Nucleus accumbens (tissue), 56 donors: ENCODE results near the gene PPP1R12B.
"Not testable (repeated sequence)": the region's sequence is repeated elsewhere in the genome, so short reads cannot be mapped to it uniquely, and the experiment has no call there.

Source experiments
- DNase-seq, 56 donors: peaks; one replicate each; lab custom pipeline; 2025; lab: John Stamatoyannopoulos, UW

The PPP1R12B gene

GRCh38 chr1:202395831-202396230, 47.3 kb downstream of the PPP1R12B start:
- DNase-seq: not testable (repeated sequence)

GRCh38 chr1:202397256-202397655, 48.8 kb downstream of the PPP1R12B start:
- DNase-seq: no peak

GRCh38 chr1:202398439-202398838, 49.9 kb downstream of the PPP1R12B start:
- peak in 9 of 56 donors; percentile 6 to 44 (median 20) for DNase-seq

- DNase-seq: not testable (repeated sequence)
Observed at GRCh38 chr1:202401771-202402170, 53.3 kb downstream of the PPP1R12B start.

- peak in 4 of 56 donors; percentile 11 to 20 (median 15) for DNase-seq
Observed at GRCh38 chr1:202403381-202403780, 54.9 kb downstream of the PPP1R12B start.

GRCh38 chr1:202405928-202406327, 57.4 kb downstream of the PPP1R12B start:
- DNase-seq: no peak

- DNase-seq: not testable (repeated sequence)
Observed at GRCh38 chr1:202406896-202407295, 58.4 kb downstream of the PPP1R12B start.

GRCh38 chr1:202407378-202407777, 58.9 kb downstream of the PPP1R12B start:
- DNase-seq: not testable (repeated sequence)

GRCh38 chr1:202410251-202410650, 61.8 kb downstream of the PPP1R12B start:
- peak in 2 of 56 donors; percentile 6 to 14 for DNase-seq

- DNase-seq: peak in 3 of 56 donors; percentile 14 to 28 (median 16)
Observed at GRCh38 chr1:202410854-202411357, 62.4 kb downstream of the PPP1R12B start.

GRCh38 chr1:202411422-202411821, 62.9 kb downstream of the PPP1R12B start:
- no peak for DNase-seq

- not testable (repeated sequence) for DNase-seq
Observed at GRCh38 chr1:202412421-202412820, 63.9 kb downstream of the PPP1R12B start.

- peak in 8 of 56 donors; percentile 14 to 60 (median 27) for DNase-seq
Observed at GRCh38 chr1:202416641-202417040, 68.1 kb downstream of the PPP1R12B start.

- not testable (repeated sequence) for DNase-seq
Observed at GRCh38 chr1:202417141-202417540, 68.6 kb downstream of the PPP1R12B start.

GRCh38 chr1:202417762-202418201, 69.3 kb downstream of the PPP1R12B start:
- DNase-seq: peak in 12 of 56 donors; percentile 10 to 43 (median 28)

GRCh38 chr1:202419731-202420130, 71.2 kb downstream of the PPP1R12B start:
- not testable (repeated sequence) for DNase-seq

GRCh38 chr1:202420422-202421094, 72.1 kb downstream of the PPP1R12B start:
- not testable (repeated sequence) for DNase-seq

GRCh38 chr1:202422709-202423108, 74.2 kb downstream of the PPP1R12B start:
- DNase-seq: not testable (repeated sequence)

GRCh38 chr1:202424260-202424659, 75.8 kb downstream of the PPP1R12B start:
- DNase-seq: not testable (repeated sequence)

GRCh38 chr1:202430111-202430510, 81.6 kb downstream of the PPP1R12B start:
- DNase-seq: not testable (repeated sequence)

GRCh38 chr1:202432338-202432737, 83.8 kb downstream of the PPP1R12B start:
- DNase-seq: not testable (repeated sequence)
